ENCODE data around the gene HCCS.

GRCh38 chrX:11108253-11108941, 2.7 kb upstream of the HCCS start:
- TF ChIP-seq CTCF (IDR thresholded peaks at IDR 0.05) (no peak), POLR2A (IDR thresholded peaks at IDR 0.05) (no peak)

All from stomach (tissue), 4 donors.